GM12873 (cell line): ENCODE results near the gene SETDB2.

ENCODE experiments used
- CTCF ChIP-seq: IDR thresholded peaks from 2 replicates; pipeline ENCODE4 v1.5.1; 2012; ENCODE audit warnings: low read depth, mild to moderate bottlenecking, moderate library complexity, low read length, control low read depth; ENCODE audit not compliant: insufficient read depth; ENCODE audit errors: missing control alignments

Gene SETDB2

DNA sequence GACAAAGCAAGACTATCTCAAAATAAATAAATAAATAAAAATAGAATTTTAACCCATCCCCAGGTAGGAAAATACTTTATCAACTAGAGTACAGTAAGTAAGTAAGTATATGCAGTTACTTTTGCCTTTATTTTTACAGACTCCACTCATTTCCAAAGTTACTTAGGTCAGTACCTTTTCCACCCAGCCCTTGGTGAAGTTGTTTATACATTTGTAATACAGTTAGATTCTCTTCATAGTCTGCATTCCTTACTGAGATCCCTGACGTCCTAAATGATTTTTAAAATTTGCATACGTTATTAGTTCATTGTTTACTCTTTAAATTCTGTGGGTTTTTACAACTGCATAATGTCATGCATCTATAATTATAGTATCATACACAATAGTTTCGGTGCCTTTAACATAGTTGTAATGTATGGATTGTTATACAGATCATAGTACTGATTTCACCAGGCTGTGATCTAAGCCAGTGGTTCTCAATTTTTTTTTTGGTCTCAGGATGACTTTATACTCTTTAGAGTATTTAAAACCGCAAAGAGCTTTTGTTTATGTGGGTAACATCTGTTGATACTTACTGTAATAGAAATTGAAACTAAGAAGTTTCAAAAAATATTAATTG lies 10.4 kb downstream of the SETDB2 start:
- no peak for TF ChIP-seq CTCF

GRCh38 chr13:49455007-49455398 lies 10.9 kb downstream of the SETDB2 start:
- TF ChIP-seq CTCF, result no peak

DNA sequence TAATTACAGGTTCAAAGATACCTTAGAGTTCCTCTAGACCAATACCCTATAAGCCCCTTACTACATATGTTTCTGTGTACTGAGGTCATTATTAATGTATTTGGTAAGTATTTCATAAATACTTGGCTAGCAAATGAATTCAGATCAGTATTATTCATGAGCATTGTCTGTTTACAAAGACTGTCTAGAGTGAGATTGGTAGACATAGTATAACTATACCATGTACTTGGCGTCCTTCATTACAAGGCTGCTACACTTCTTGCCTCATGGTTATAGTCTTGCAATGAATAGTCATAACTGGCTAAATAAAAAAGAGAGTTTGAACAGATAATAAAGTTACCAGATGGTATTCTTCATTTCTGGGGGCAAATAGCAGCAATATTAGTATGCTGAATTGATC lies 12.1 kb downstream of the SETDB2 start:
- TF ChIP-seq CTCF, result no peak

- TF ChIP-seq CTCF, result no peak
Measured at GRCh38 chr13:49457221-49457620, 13.1 kb downstream of the SETDB2 start.

DNA sequence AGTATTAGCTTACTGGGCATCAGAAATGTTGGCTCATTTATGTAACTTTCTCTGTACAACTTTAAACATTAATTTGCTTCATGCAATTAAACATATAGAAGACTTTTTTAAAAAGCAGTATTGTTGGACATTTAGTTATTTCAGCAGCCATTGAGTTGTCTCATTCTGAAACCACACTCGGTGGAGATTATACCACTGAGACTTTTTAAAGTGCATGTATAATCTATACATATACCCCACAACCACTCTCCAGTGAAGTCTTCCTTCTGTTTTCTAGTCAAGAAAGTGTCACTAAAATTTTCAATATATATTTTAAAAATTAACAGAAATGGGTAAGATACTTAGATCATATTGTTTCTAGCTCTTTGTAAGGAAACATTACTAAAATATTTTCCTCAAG lies 15.5 kb downstream of the SETDB2 start:
- TF ChIP-seq CTCF, result no peak

GRCh38 chr13:49464085-49464484 lies 20.0 kb downstream of the SETDB2 start:
- no peak for TF ChIP-seq CTCF

- no peak for TF ChIP-seq CTCF
Measured at GRCh38 chr13:49464621-49465325, 20.7 kb downstream of the SETDB2 start.
